SU-DHL-6 (cell line): ENCODE results near the gene MAP4K3.

Source experiments
- CTCF ChIP-seq: fragments of 200-600 bp; sonication (generic); IDR thresholded peaks from one replicate; pipeline ENCODE4 v1.5.1; 2017; ENCODE audit warnings: antibody characterized with exemption, mild to moderate bottlenecking, low read length, moderate library complexity; ENCODE audit not compliant: insufficient read depth, poor library complexity, severe bottlenecking
- EZH2phosphoT487 ChIP-seq: fragments of 200-600 bp; sonication (generic), shearing (Covaris generic); conservative IDR thresholded peaks from 2 replicates; pipeline ENCODE4 v1.6.1; 2018; ENCODE audit warnings: mild to moderate bottlenecking, antibody characterized with exemption, low read length, moderate library complexity, mixed read lengths

- TF ChIP-seq CTCF (no peak), EZH2phosphoT487 (no peak)
Measured at GRCh38 chr2:39218391-39218790, 218.7 kb downstream of the MAP4K3 start.
